ENCODE data around the gene ATAD5.

DNA sequence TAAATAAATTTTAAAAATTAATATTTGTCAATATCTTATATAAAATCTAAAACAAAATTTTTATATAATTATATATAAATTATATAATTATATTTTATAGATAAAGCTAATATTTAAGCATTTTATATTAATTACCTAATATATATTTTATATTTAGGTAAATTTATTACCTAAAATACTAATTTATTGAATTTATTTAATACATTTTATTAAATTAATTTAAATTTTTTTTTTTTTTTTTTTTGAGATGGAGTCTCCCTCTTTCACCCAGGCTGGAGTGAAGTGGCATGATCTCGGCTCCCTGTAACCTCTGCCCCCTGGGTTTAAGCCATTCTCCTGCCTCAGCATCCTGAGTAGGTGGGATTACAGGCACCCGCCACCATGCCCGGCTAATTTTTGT is 22.4 kb downstream of the ATAD5 start:
- TF ChIP-seq, protein P1, sequence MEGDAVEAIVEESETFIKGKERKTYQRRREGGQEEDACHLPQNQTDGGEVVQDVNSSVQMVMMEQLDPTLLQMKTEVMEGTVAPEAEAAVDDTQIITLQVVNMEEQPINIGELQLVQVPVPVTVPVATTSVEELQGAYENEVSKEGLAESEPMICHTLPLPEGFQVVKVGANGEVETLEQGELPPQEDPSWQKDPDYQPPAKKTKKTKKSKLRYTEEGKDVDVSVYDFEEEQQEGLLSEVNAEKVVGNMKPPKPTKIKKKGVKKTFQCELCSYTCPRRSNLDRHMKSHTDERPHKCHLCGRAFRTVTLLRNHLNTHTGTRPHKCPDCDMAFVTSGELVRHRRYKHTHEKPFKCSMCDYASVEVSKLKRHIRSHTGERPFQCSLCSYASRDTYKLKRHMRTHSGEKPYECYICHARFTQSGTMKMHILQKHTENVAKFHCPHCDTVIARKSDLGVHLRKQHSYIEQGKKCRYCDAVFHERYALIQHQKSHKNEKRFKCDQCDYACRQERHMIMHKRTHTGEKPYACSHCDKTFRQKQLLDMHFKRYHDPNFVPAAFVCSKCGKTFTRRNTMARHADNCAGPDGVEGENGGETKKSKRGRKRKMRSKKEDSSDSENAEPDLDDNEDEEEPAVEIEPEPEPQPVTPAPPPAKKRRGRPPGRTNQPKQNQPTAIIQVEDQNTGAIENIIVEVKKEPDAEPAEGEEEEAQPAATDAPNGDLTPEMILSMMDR (IDR thresholded peaks at IDR 0.05), result no peak
- TF ChIP-seq POLR2A (IDR thresholded peaks at IDR 0.05), result no peak
- TF ChIP-seq POLR2AphosphoS5 (IDR thresholded peaks at IDR 0.05), result no peak

Data from prostate gland (tissue), 2 donors.